Mammary epithelial cell (primary cell): ENCODE measurements around the gene E2F6.

Experiments used
- CTCF ChIP-seq, 2 donors: IDR thresholded peaks in 1 of 2; conservative IDR thresholded peaks in 1 of 2; 2 replicates each; pipeline ENCODE4 v1.5.1; 2011 to 2012; ENCODE audit warnings: inconsistent platforms in 2 of 2, low read length in 2 of 2, mild to moderate bottlenecking in 2 of 2, control low read depth in 1 of 2, low read depth in 1 of 2; ENCODE audit not compliant: insufficient read depth in 1 of 2; ENCODE audit errors: extremely low read depth in 1 of 2
- EZH2 ChIP-seq: IDR thresholded peaks from 2 replicates; pipeline ENCODE4 v1.6.1; 2012; ENCODE audit warnings: low read length, inconsistent platforms, borderline replicate concordance

DNA sequence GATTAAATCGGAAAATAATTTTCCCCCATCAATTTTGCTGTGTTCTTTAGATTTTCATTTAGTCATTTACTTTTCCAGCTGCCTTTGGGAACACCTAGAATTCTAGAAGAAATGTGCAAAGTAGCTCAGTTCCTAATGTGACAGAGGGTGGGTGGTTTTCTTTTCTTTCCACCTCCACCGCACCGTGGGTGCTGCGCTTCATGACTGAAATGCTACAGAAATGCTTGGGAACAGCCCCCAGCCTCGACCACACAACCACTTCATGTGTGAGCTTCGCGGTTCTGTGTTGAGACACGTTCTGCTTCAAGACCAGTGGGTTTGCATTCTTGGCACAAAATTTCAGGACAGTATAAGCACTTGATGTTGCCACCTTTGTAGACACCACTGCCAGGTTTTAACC lies 30.9 kb downstream of the E2F6 start:
- TF ChIP-seq CTCF (conservative IDR thresholded peaks at IDR 0.05 in 1 of 2, IDR thresholded peaks at IDR 0.05 in 1 of 2; ENCODE audit: extremely low read depth in 1 of 2, insufficient read depth in 1 of 2, low read depth in 1 of 2, low read length in 2 of 2) (no peak), EZH2 (no peak)
